H1 (cell line): ENCODE measurements around the gene GSTM2. TPM values are rescaled to one million over a fixed set of nuclear protein-coding genes. Genes with fewer than 3 reads are reported as not detected.

Experiments used
- CTCF ChIA-PET: fragments of 300-600 bp; sonication (Branson Sonifier 250); formaldehyde crosslinking; loops from one replicate; lab custom pipeline; 2021; ENCODE audit not compliant: partially characterized antibody; lab: Charles Lee
- POLR2A ChIA-PET: fragments of 300-600 bp; sonication (Branson Sonifier 250); formaldehyde crosslinking; loops from one replicate; lab custom pipeline; 2021; ENCODE audit warnings: inconsistent platforms; ENCODE audit not compliant: partially characterized antibody; lab: Charles Lee
- DNase-seq, 2 experiments: peaks; one replicate each; pipeline versions ENCODE4 v3.0.0 to v3.0.0-alpha.2; 2010 to 2022; ENCODE audit warnings: low spot score in 2 of 2, low read depth in 1 of 2, mixed read lengths in 1 of 2
- FAIRE-seq: peaks from 2 replicates; lab custom pipeline; 2011; peaks lifted over from hg19 to GRCh38; lab: Jason Lieb, UNC
- H2AFZ ChIP-seq: 2 replicates; pipeline ENCODE4 v1.8.1; 2012; ENCODE audit warnings: low read length, inconsistent platforms
- H2AK5ac ChIP-seq: 2 replicates; pipeline ENCODE4 v1.6.1; 2013; ENCODE audit warnings: low read depth, low read length
- H2BK120ac ChIP-seq: replicated peaks from 2 replicates; pipeline ENCODE3; 2013; ENCODE audit warnings: low read depth, low read length, inconsistent platforms
- H2BK12ac ChIP-seq: 2 replicates; pipeline ENCODE4 v1.6.1; 2013; ENCODE audit warnings: low read depth, low read length
- H2BK15ac ChIP-seq: 2 replicates; pipeline ENCODE4 v1.6.1; 2013; ENCODE audit warnings: low read length
- H2BK20ac ChIP-seq: 2 replicates; pipeline ENCODE4 v1.6.1; 2013; ENCODE audit warnings: low read length
- H2BK5ac ChIP-seq: 2 replicates; pipeline ENCODE4 v1.6.1; 2013; ENCODE audit warnings: low read depth, low read length
- H3K14ac ChIP-seq: 2 replicates; pipeline ENCODE4 v1.6.1; 2013; ENCODE audit warnings: inconsistent platforms; ENCODE audit not compliant: insufficient read length
- H3K18ac ChIP-seq: 2 replicates; pipeline ENCODE4 v1.6.1; 2013; ENCODE audit warnings: low read length; ENCODE audit errors: extremely low read depth
- H3K23ac ChIP-seq: 2 replicates; pipeline ENCODE4 v1.6.1; 2013; ENCODE audit warnings: inconsistent platforms; ENCODE audit not compliant: insufficient read length
- H3K23me2 ChIP-seq: 2 replicates; pipeline ENCODE4 v1.6.1; 2013; ENCODE audit warnings: low read depth, low read length
- H3K27ac ChIP-seq: 2 replicates; pipeline ENCODE4 v1.6.1; 2011; ENCODE audit warnings: low read depth, low read length, inconsistent platforms
- H3K27me3 ChIP-seq, 4 experiments: replicated peaks in 1 of 4; 1 replicate in 1 of 4; 2 replicates in 3 of 4; pipeline versions ENCODE4 v1.6.1 to v1.8.1; 2011 to 2013; ENCODE audit warnings: low read length in 3 of 4, mild to moderate bottlenecking in 3 of 4, inconsistent platforms in 2 of 4, mixed read lengths in 2 of 4, moderate library complexity in 1 of 4; ENCODE audit not compliant: control insufficient read depth in 3 of 4, insufficient read depth in 3 of 4; ENCODE audit errors: extremely low read depth in 1 of 4
- H3K36me3 ChIP-seq, 4 experiments: 2 replicates each; pipeline versions ENCODE4 v1.6.1 to v1.8.1; 2011 to 2013; ENCODE audit warnings: mild to moderate bottlenecking in 4 of 4, low read length in 3 of 4, moderate library complexity in 2 of 4, control low read depth in 1 of 4, inconsistent platforms in 1 of 4; ENCODE audit not compliant: insufficient read depth in 4 of 4, control insufficient read depth in 2 of 4
- H3K4ac ChIP-seq: replicated peaks from 2 replicates; pipeline ENCODE3; 2013; ENCODE audit warnings: low read length, low read depth, mixed read lengths, inconsistent platforms; ENCODE audit not compliant: insufficient read length
- H3K4me1 ChIP-seq, 4 experiments: replicated peaks in 1 of 4; 1 replicate in 1 of 4; 2 replicates in 3 of 4; pipeline versions ENCODE4 v1.6.1 to v1.8.1; 2011 to 2013; ENCODE audit warnings: low read length in 3 of 4, inconsistent platforms in 2 of 4, mixed read lengths in 1 of 4; ENCODE audit not compliant: insufficient read depth in 4 of 4, control insufficient read depth in 3 of 4
- H3K4me2 ChIP-seq, 2 experiments: 2 replicates each; pipeline versions ENCODE4 v1.6.1 to v1.8.1; 2011 to 2013; ENCODE audit warnings: low read depth in 2 of 2, low read length in 2 of 2, control low read depth in 1 of 2, inconsistent platforms in 1 of 2, mild to moderate bottlenecking in 1 of 2; ENCODE audit not compliant: insufficient read depth in 1 of 2
- H3K4me3 ChIP-seq, 4 experiments: fragments of 200-600, 300-600 bp in 1 of 4; sonication (generic), shearing (Covaris generic), sonication (Bioruptor Twin) in 1 of 4; 2 replicates each; pipeline versions ENCODE4 v1.5.1 to v1.8.1; 2011 to 2016; ENCODE audit warnings: low read length in 4 of 4, low read depth in 3 of 4, control low read depth in 2 of 4, inconsistent platforms in 2 of 4, mild to moderate bottlenecking in 2 of 4, mixed read lengths in 1 of 4, moderate library complexity in 1 of 4; ENCODE audit not compliant: insufficient read depth in 2 of 4; ENCODE audit errors: extremely low read depth in 1 of 4
- H3K56ac ChIP-seq: replicated peaks from 2 replicates; pipeline ENCODE3; 2013; ENCODE audit warnings: low read depth, mild to moderate bottlenecking, mixed read lengths, low read length, inconsistent platforms; ENCODE audit not compliant: insufficient read length
- H3K79me1 ChIP-seq: 2 replicates; pipeline ENCODE4 v1.6.1; 2013; ENCODE audit warnings: low read depth, low read length, control low read depth
- H3K79me2 ChIP-seq, 2 experiments: 2 replicates each; pipeline versions ENCODE4 v1.6.1 to v1.8.1; 2012 to 2013; ENCODE audit warnings: low read length in 2 of 2, mild to moderate bottlenecking in 2 of 2, inconsistent platforms in 1 of 2; ENCODE audit not compliant: insufficient read depth in 2 of 2, control insufficient read depth in 1 of 2
- H3K9ac ChIP-seq, 4 experiments: replicated peaks in 1 of 4; 1 replicate in 1 of 4; 2 replicates in 3 of 4; pipeline versions ENCODE4 v1.6.1 to v1.8.1; 2011 to 2013; ENCODE audit warnings: low read depth in 3 of 4, low read length in 3 of 4, control low read depth in 2 of 4, mild to moderate bottlenecking in 2 of 4, moderate library complexity in 2 of 4, inconsistent platforms in 1 of 4; ENCODE audit errors: extremely low read depth in 1 of 4
- H3K9me3 ChIP-seq, 2 experiments: 2 replicates each; pipeline versions ENCODE4 v1.6.1 to v1.8.1; 2012 to 2013; ENCODE audit warnings: mild to moderate bottlenecking in 2 of 2, moderate library complexity in 2 of 2, control low read depth in 1 of 2, inconsistent platforms in 1 of 2, low read depth in 1 of 2, low read length in 1 of 2, mixed read lengths in 1 of 2; ENCODE audit not compliant: insufficient read depth in 2 of 2
- H4K20me1 ChIP-seq, 2 experiments: replicated peaks in 1 of 2; 2 replicates each; pipeline versions ENCODE3 to v1.8.1; 2011 to 2013; ENCODE audit warnings: inconsistent platforms in 2 of 2, low read length in 2 of 2, mild to moderate bottlenecking in 1 of 2; ENCODE audit not compliant: insufficient read depth in 2 of 2, control insufficient read depth in 1 of 2
- H4K5ac ChIP-seq: 2 replicates; pipeline ENCODE4 v1.6.1; 2013; ENCODE audit warnings: low read length, low read depth, mixed read lengths, inconsistent platforms; ENCODE audit not compliant: insufficient read length
- H4K8ac ChIP-seq: 2 replicates; pipeline ENCODE4 v1.8.0; 2013; ENCODE audit warnings: mild to moderate bottlenecking, moderate library complexity, low read length, inconsistent platforms; ENCODE audit not compliant: insufficient read depth; ENCODE audit errors: extremely low read depth
- H4K91ac ChIP-seq: replicated peaks from 2 replicates; pipeline ENCODE3; 2013; ENCODE audit warnings: low read length, mixed read lengths, inconsistent platforms; ENCODE audit not compliant: insufficient read length
- BRCA1 ChIP-seq: IDR thresholded peaks from 2 replicates; pipeline ENCODE4 v1.6.1; 2012; ENCODE audit warnings: low read depth, low read length, improper control_type of control experiment
- CHD1 ChIP-seq: IDR thresholded peaks from 2 replicates; pipeline ENCODE4 v1.6.1; 2012; ENCODE audit warnings: low read depth, low read length, improper control_type of control experiment
- GTF2F1 ChIP-seq: IDR thresholded peaks from 2 replicates; pipeline ENCODE4 v1.6.1; 2012; ENCODE audit warnings: low read depth, low read length, improper control_type of control experiment, borderline replicate concordance
- HDAC2 ChIP-seq, 2 experiments: fragments of 300-600 bp in 1 of 2; sonication (generic) in 1 of 2; IDR thresholded peaks; 2 replicates each; pipeline ENCODE4 v1.6.1; 2011 to 2012; ENCODE audit warnings: low read depth in 2 of 2, low read length in 2 of 2, mild to moderate bottlenecking in 2 of 2, moderate library complexity in 2 of 2, borderline replicate concordance in 1 of 2, inconsistent platforms in 1 of 2
- HDAC6 ChIP-seq: IDR thresholded peaks from one replicate; pipeline ENCODE4 v1.7.1; 2012; ENCODE audit warnings: low read depth, mild to moderate bottlenecking, inconsistent platforms, low read length, moderate library complexity
- RBBP5 ChIP-seq: IDR thresholded peaks from 2 replicates; pipeline ENCODE4 v1.7.1; 2012; ENCODE audit warnings: low read depth, mild to moderate bottlenecking, inconsistent platforms, low read length, moderate library complexity, borderline replicate concordance
- RFX5 ChIP-seq: IDR thresholded peaks from 2 replicates; pipeline ENCODE4 v1.6.1; 2011; ENCODE audit warnings: low read depth, low read length, improper control_type of control experiment, borderline replicate concordance
- WGBS, 2 experiments: shearing (Covaris generic) in 1 of 2; methylation state at CpG; one replicate each; pipeline versions ENCODE4 v1.1.6 to v1.1.7; 2013 to 2015; ENCODE audit warnings: low lambda C conversion rate in 2 of 2, mixed read lengths in 2 of 2, inconsistent platforms in 1 of 2, low coverage in 1 of 2, missing lambda C conversion rate in 1 of 2; ENCODE audit not compliant: insufficient replicate concordance in 2 of 2, insufficient coverage in 1 of 2, insufficient read length in 1 of 2; ENCODE audit errors: extremely low coverage in 1 of 2, missing lambda C conversion rate in 1 of 2; 5-methylcytosine and 5-hydroxymethylcytosine counted together
- polyA plus RNA-seq, 7 experiments: library from polyadenylated mRNA; depleted of rRNA in 3 of 7; stranded (reverse) in 5 of 7; unstranded in 2 of 7; fragments of >200 nt in 5 of 7; fragments of 200-250 nt in 2 of 7; gene quantifications; 1 replicate in 5 of 7; 2 replicates in 1 of 7; 4 replicates in 1 of 7; pipeline versions ENCODE4 v1.2.1 to v1.2.3, GENCODE V29; 2011 to 2013; ENCODE audit warnings: missing spikeins in 2 of 7, mixed read lengths in 2 of 7
- total RNA-seq: library from RNA; stranded (reverse); fragmentation: NEBNext Ultra II Directional; extraction: Animal tissue kit (Norgen Biotek cat#: 25700); gene quantifications from 2 replicates; pipeline ENCODE4 v1.2.1, GENCODE V29; 2021

The GSTM2 gene
- total and polyA plus RNA-seq, 2 of the 8 experiments (the other 6 are each of a cell fraction or from before 2014, with no cell fraction given) = 9.6 to 23.1 TPM

DNA sequence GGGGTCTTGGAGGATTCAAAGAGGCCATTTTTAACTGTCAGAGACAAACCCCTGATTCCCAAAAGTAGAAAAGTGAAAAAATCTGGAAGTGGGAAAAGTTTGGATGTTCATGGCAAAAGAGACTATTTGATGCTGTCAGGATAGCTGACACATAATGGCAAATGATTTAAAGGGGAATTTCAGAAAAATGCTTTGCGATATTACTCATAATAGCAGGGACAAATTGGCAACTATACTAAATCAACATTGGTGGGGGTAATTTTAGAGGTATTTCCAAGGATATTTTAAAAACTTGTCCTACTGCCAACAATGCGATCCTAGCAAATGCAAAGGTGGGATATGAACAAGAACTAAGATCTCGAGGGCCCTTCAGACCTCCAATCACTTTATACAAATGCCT, 17.2 kb upstream of the GSTM2 start:
- Histone ChIP-seq H3K23me2 (peaks cover 3% of the 10 kb centered on the region; the same call in 1 of the 2 replicates), H4K20me1 (no peaks in the 10 kb centered on the region), H3K79me2 (no peaks in the 10 kb centered on the region), H2BK20ac (no peak overlapping the region), H4K5ac (no peak overlapping the region), H2BK120ac (no peak overlapping the region), H4K8ac (no peak overlapping the region), H2BK12ac (no peak overlapping the region), H3K36me3 (no peaks in the 10 kb centered on the region), H3K14ac (no peak overlapping the region), H2AFZ (no peak overlapping the region), H4K91ac (no peak overlapping the region), H3K4me2 (no peak overlapping the region), H3K23ac (no peak overlapping the region), H3K56ac (no peak overlapping the region), H3K27ac (no peak overlapping the region), H3K9ac (no peak overlapping the region), H3K27me3 (peaks cover 0 to 5% (median 4%) of the 10 kb centered on the region in 4 experiments; a peak in 6 of 7 replicates), H3K4ac (no peak overlapping the region), H3K79me1 (no peaks in the 10 kb centered on the region), H2BK5ac (no peak overlapping the region), H2BK15ac (no peak overlapping the region), H3K9me3 (no peaks in the 10 kb centered on the region), H2AK5ac (no peak overlapping the region), H3K4me3 (no peak overlapping the region), H3K4me1 (0 out of 7 replicates have a peak, but pooled peaks cover 0 to 3% (median 0%) of the 10 kb centered on the region in 4 experiments), H3K18ac (no peak overlapping the region)
- POLR2A ChIA-PET = interaction anchor here (0.7 to 1.4 kb wide), 3 partner anchors 10 to 89 kb away, joined by 3 to 4 read pairs (median 4); no protein-coding TSS in a partner anchor
- DNase-seq (no peak), FAIRE-seq (no peak)
- CTCF ChIA-PET = interaction anchor here (0.9 to 11.8 kb wide), 9 partner anchors 11 to 273 kb away, joined by 3 to 185 read pairs (median 5); partner anchors contain the start of gene GSTM1
- 89% methylated on average over 3 of the region's 3 CpGs; no CpG with 5 or more reads in 1 of the 2 experiments for WGBS, 2 experiments
- no peak for TF ChIP-seq CHD1
- TF ChIP-seq GTF2F1 = no peak
- no peak for TF ChIP-seq RBBP5
- TF ChIP-seq HDAC2 (IDR thresholded peaks at IDR 0.05; ENCODE audit: borderline replicate concordance in 1 of 2, low read depth in 2 of 2, low read length in 2 of 2) = no peak
- TF ChIP-seq BRCA1 = no peak
- no peak for TF ChIP-seq RFX5
- no peak for TF ChIP-seq HDAC6
